ENCODE results near the gene CDA.

GRCh38 chr1:20660363-20660762, 71.5 kb downstream of the CDA start:
- TF ChIP-seq CTCF (IDR thresholded peaks at IDR 0.05) (no peak), POLR2AphosphoS5 (IDR thresholded peaks at IDR 0.05; ENCODE audit: low read depth, low read length) (no peak), REST (IDR thresholded peaks at IDR 0.05; ENCODE audit: insufficient read depth in 1 of 2, low read depth in 2 of 2, low read length in 1 of 2) (no peak), TCF7L2 (IDR thresholded peaks at IDR 0.05; ENCODE audit: low read depth, low read length) (no peak)

Data from Panc1 (cell line).